Calu3 (cell line): ENCODE results near the gene EYA2. TPM values are rescaled to one million over a fixed set of nuclear protein-coding genes. Genes with fewer than 3 reads are reported as not detected.

Experiments
- BruUV-seq: library from RNA; stranded (reverse); fragments of 400-500 nt; replicated peaks from 2 replicates; lab custom pipeline; 2021; lab: Mats Ljungman, UMichigan
- CTCF ChIA-PET: fragments of 300-600 bp; sonication (Branson Sonifier 250); formaldehyde crosslinking; loops from one replicate; lab custom pipeline; 2022; ENCODE audit warnings: antibody characterized with exemption; lab: Charles Lee
- DNase-seq: peaks from one replicate; pipeline ENCODE4 v3.0.0; 2022
- H3K27ac Mint-ChIP-seq: one replicate; pipeline ENCODE4 v1.8.0; 2022; ENCODE audit warnings: mixed read lengths; ENCODE audit not compliant: unreplicated experiment
- H3K27me3 Mint-ChIP-seq: one replicate; pipeline ENCODE4 v1.8.0; 2022; ENCODE audit warnings: mixed read lengths; ENCODE audit not compliant: unreplicated experiment
- H3K36me3 Mint-ChIP-seq: one replicate; pipeline ENCODE4 v1.8.0; 2022; ENCODE audit warnings: mild to moderate bottlenecking, moderate library complexity, mixed read lengths; ENCODE audit not compliant: insufficient read depth, unreplicated experiment
- H3K4me1 Mint-ChIP-seq: one replicate; pipeline ENCODE4 v1.8.0; 2022; ENCODE audit warnings: mild to moderate bottlenecking, low read depth, mixed read lengths; ENCODE audit not compliant: unreplicated experiment
- H3K4me3 Mint-ChIP-seq: one replicate; pipeline ENCODE4 v1.8.0; 2022; ENCODE audit warnings: mild to moderate bottlenecking, low read depth, moderate library complexity, mixed read lengths; ENCODE audit not compliant: unreplicated experiment
- H3K9me3 Mint-ChIP-seq: one replicate; pipeline ENCODE4 v1.8.0; 2022; ENCODE audit warnings: low read depth, mixed read lengths; ENCODE audit not compliant: unreplicated experiment
- intact Hi-C: fragments of 100-400 bp; cut with micrococcal nuclease; formaldehyde crosslinking; loops from one replicate; pipeline ENCODE4 v1.10.0; 2022; ENCODE audit not compliant: unreplicated experiment
- total RNA-seq: library from RNA; stranded (reverse); gene quantifications from 2 replicates; pipeline ENCODE4 v1.2.3, GENCODE V29; 2022
- TF ChIP-seq, protein P1 (sequence below): fragments of 200-600 bp; IDR thresholded peaks from one replicate; pipeline ENCODE4 v1.8.0; 2022; ENCODE audit warnings: antibody characterized with exemption; ENCODE audit not compliant: unreplicated experiment

Gene EYA2
- total RNA-seq, 1 experiment from 2014 or later, result 0.35 TPM

DNA sequence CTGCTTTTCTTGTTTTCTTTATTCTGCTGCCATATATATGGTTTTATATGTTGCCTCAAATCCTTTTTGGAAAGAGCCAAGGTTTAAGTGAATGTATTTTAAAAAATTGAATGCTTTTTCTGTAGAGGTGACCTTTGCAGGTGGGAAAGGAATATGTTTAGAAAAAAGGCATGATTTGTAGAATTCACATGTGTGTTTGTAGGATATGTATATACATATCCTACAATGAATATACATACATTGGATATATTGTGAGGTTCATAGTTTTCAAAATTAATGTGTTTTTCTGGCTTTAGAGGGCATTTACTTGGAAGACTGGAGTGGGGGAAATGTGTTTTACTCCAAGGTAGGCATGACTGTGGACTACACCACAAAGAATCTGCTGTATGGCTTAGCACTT, 4.0 kb upstream of the EYA2 start:
- DNase-seq, result no peak
- BruUV-seq, result no TSS peak
- Mint-ChIP-seq H3K4me3 (no peak overlapping the region), H3K27me3 (peaks cover 96% of the 10 kb centered on the region), H3K36me3 (no peaks in the 10 kb centered on the region), H3K27ac (no peak overlapping the region), H3K9me3 (peaks cover 4% of the 10 kb centered on the region), H3K4me1 (peaks cover 16% of the 10 kb centered on the region)
- intact Hi-C loops, result no loop called here
- CTCF ChIA-PET, result interaction anchor here (0.5 to 0.7 kb wide), 2 partner anchors 73 to 137 kb away, joined by 3 to 5 read pairs; no protein-coding TSS in a partner anchor
- TF ChIP-seq, protein P1, sequence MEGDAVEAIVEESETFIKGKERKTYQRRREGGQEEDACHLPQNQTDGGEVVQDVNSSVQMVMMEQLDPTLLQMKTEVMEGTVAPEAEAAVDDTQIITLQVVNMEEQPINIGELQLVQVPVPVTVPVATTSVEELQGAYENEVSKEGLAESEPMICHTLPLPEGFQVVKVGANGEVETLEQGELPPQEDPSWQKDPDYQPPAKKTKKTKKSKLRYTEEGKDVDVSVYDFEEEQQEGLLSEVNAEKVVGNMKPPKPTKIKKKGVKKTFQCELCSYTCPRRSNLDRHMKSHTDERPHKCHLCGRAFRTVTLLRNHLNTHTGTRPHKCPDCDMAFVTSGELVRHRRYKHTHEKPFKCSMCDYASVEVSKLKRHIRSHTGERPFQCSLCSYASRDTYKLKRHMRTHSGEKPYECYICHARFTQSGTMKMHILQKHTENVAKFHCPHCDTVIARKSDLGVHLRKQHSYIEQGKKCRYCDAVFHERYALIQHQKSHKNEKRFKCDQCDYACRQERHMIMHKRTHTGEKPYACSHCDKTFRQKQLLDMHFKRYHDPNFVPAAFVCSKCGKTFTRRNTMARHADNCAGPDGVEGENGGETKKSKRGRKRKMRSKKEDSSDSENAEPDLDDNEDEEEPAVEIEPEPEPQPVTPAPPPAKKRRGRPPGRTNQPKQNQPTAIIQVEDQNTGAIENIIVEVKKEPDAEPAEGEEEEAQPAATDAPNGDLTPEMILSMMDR, result no peak

DNA sequence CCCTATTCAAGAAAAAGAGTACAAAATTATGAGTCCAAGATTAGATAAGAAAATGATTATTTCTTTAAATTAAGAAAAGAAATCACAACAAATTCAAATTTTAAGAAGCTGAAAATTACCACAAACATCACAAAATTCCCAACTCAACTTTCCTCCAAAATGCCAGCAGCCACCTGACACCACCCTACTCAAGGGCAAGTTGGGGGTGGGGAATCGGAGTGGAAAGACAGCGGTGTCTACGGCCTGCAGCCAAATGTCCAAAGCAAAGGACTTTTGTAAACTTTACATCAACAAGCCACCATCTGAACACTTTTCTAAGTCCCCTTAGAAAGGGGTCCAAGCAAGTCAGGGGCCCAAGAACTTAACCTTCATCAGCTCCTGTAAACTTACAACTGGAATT, 1.6 kb upstream of the EYA2 start:
- peaks cover 21% of the 10 kb centered on the region for H3K4me1 Mint-ChIP-seq
- intact Hi-C loops, result no loop called here
- H3K27me3 Mint-ChIP-seq, result peaks cover 96% of the 10 kb centered on the region
- TF ChIP-seq, protein P1, result no peak
- no peak overlapping the region for H3K4me3 Mint-ChIP-seq
- no peak for DNase-seq
- CTCF ChIA-PET, result interaction anchor here (0.6 kb wide), 1 partner anchor 243 kb away, joined by 4 read pairs; no protein-coding TSS in a partner anchor
- peaks cover 4% of the 10 kb centered on the region for H3K9me3 Mint-ChIP-seq
- no peaks in the 10 kb centered on the region for H3K36me3 Mint-ChIP-seq
- BruUV-seq, result no TSS peak
- H3K27ac Mint-ChIP-seq, result no peak overlapping the region

DNA sequence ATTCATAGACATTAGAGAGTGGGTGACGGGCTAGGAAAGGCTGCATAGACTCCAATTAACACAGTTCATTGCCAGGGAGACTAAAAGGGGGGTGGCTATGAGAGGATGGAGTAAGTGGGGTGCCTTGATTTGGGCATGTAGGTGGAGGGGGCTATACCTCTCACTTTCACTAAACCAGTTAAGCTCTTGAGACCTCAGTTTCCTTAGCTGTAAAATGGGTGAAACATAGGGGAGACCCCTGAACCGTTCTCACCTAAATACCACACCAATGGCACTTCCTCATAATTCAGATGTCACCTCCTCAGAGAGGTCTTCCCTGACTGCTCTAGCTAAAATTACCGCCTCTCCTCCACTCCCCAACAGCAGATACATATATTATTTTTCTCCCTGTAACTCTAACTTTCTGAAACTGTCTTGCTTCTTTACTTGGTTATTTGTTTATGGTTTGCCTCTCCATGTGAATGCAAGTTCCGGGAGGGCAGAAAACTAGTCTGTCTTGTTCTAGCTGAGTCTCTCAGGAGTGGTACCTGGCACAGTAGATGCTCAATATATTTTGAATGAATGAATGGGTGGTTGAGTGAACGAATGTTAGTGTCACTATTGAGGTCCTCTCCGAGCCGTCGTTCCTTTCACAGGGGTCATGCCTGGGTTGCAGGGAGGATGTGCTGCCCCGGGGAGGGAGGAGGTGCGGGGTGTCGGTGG, 615 bp upstream of the EYA2 start:
- Mint-ChIP-seq H3K9me3 (peaks cover 4% of the 10 kb centered on the region), H3K4me1 (peaks cover 21% of the 10 kb centered on the region), H3K4me3 (peak overlapping the region; percentile 37), H3K36me3 (no peaks in the 10 kb centered on the region), H3K27me3 (peaks cover 96% of the 10 kb centered on the region), H3K27ac (no peak overlapping the region)
- CTCF ChIA-PET, result no interaction called here
- intact Hi-C loops, result no loop called here
- no TSS peak for BruUV-seq
- TF ChIP-seq, protein P1, result no peak
- DNase-seq, result peak; percentile 17

DNA sequence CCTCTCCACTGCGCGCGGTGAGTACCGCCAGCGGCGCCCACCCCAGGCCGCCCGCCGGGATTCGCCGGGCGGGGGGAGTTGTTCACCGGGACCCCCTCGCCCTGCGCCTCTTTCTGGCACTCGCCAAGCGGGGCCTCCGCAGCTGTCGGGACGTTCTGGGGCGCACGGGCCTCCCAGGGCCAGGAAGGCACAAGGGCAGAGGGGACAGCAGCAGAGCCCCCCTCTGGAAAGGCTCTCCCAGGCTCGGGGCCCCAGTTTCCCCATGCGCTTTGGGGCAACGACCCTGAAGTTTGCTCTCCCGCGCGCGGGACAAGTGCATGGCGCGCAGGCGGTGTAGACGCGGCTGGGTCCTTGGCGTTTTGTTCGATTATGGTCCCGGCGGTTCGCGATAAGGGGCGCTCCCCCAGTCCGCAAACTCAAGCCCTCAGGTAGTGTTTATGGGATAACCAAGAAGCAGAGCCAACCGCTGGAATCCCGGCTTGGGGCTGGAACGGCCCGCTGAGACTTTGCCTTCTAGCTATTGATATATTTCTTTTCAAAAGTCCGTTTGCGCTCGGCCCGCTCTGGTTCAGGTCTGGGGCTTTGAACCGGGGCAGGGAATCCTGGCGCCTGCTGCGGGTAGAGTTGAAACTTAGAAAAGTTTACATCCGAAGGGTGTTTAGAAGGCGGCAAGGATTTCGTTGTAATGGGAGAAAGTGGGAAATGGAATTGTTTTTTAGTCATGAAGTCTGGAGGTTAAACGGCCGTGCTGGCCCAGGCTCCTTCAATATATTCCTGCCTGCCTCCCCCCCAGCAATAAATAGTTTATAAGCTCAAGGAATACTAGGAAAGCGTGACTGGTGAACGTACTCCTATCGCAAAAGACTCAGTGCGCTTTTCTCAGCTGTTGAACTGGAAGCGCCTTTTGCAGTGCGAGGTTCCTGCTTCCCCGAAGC, 595 bp downstream of the EYA2 start:
- Mint-ChIP-seq H3K27ac (no peak overlapping the region), H3K9me3 (peaks cover 4% of the 10 kb centered on the region), H3K4me3 (peak overlapping the region; percentile 46), H3K36me3 (no peaks in the 10 kb centered on the region), H3K4me1 (peaks cover 21% of the 10 kb centered on the region), H3K27me3 (peaks cover 96% of the 10 kb centered on the region)
- TF ChIP-seq, protein P1, result no peak
- no TSS peak for BruUV-seq
- CTCF ChIA-PET, result interaction anchor here (0.7 kb wide), 1 partner anchor 34 kb away, joined by 3 read pairs; no protein-coding TSS in a partner anchor
- intact Hi-C loops, result no loop called here
- DNase-seq, result peak; percentile 14
